ENCODE data around the gene RCC1. TPM values are rescaled to one million over a fixed set of nuclear protein-coding genes. Genes with fewer than 3 reads are reported as not detected.
"Not testable (repeated sequence)": the region's sequence is repeated elsewhere in the genome, so short reads cannot be mapped to it uniquely, and the experiment has no call there.

The RCC1 gene
- total RNA-seq, 4 donors from 2014 or later = 9.4 to 22.8 (median 14.0) TPM

- DNase-seq = no peak
- Histone ChIP-seq H3K36me3 (no peaks in the 10 kb centered on the region), H3K27ac (no peak overlapping the region), H3K27me3 (no peaks in the 10 kb centered on the region), H3K9me3 (no peaks in the 10 kb centered on the region), H3K4me3 (replicated peaks in 1 of 3) (no peak overlapping the region), H3K4me1 (peaks cover 7 to 12% of the 10 kb centered on the region in 2 donors)
- TF ChIP-seq CTCF (IDR thresholded peaks at IDR 0.05) (no peak), POLR2A (IDR thresholded peaks at IDR 0.05) (no peak)
- WGBS, 2 donors = 91 to 94% methylated on average over 6 of the region's 6 CpGs
- intact Hi-C loops (cut with DNase I) = no loop called here
These were observed 15.8 kb downstream of the RCC1 start for GRCh38 chr1:28521502-28522164.

- H3K27me3 ChIP-seq; H3K9me3 ChIP-seq; H3K4me3 ChIP-seq (replicated peaks in 1 of 3); intact Hi-C loops (cut with DNase I); H3K36me3 ChIP-seq; H3K27ac ChIP-seq; DNase-seq: not testable (repeated sequence)
- WGBS, 2 donors = 94 to 98% methylated on average over 9 of the region's 9 CpGs
- peaks cover 7 to 10% of the 10 kb centered on the region in 2 donors for H3K4me1 ChIP-seq
These were observed 16.7 kb downstream of the RCC1 start for GRCh38 chr1:28522537-28522936.

GRCh38 chr1:28525002-28525642 lies 19.3 kb downstream of the RCC1 start:
- DNase-seq = not testable (repeated sequence)
- WGBS, 2 donors = 75 to 90% methylated on average over 10 of the region's 10 CpGs

GRCh38 chr1:28526886-28527285 lies 21.0 kb downstream of the RCC1 start:
- Histone ChIP-seq H3K9me3 (no peaks in the 10 kb centered on the region), H3K27ac (no peak overlapping the region), H3K4me3 (replicated peaks in 1 of 3) (no peak overlapping the region), H3K4me1 (no peaks in the 10 kb centered on the region), H3K27me3 (no peaks in the 10 kb centered on the region), H3K36me3 (no peaks in the 10 kb centered on the region)
- 93 to 95% methylated on average over 9 of the region's 9 CpGs for WGBS, 2 donors
- intact Hi-C loops (cut with DNase I) = no loop called here
- TF ChIP-seq POLR2A (IDR thresholded peaks at IDR 0.05) = no peak
- TF ChIP-seq CTCF (IDR thresholded peaks at IDR 0.05) = no peak
- no peak for DNase-seq

More at GRCh38 chr1:28525002-28525642, 19.3 kb downstream of the RCC1 start:
- intact Hi-C loops (cut with DNase I); H3K4me3 ChIP-seq (replicated peaks in 1 of 3); H3K27ac ChIP-seq; H3K4me1 ChIP-seq; H3K36me3 ChIP-seq; H3K27me3 ChIP-seq; H3K9me3 ChIP-seq: not testable (repeated sequence)

GRCh38 chr1:28530456-28530855 lies 24.6 kb downstream of the RCC1 start:
- TF ChIP-seq CTCF (IDR thresholded peaks at IDR 0.05) (no peak), POLR2A (IDR thresholded peaks at IDR 0.05) (no peak)
- no peak overlapping the region for H3K27ac ChIP-seq
- H3K36me3 ChIP-seq = no peaks in the 10 kb centered on the region
- no peaks in the 10 kb centered on the region for H3K4me1 ChIP-seq
- no peaks in the 10 kb centered on the region for H3K9me3 ChIP-seq
- no peaks in the 10 kb centered on the region for H3K27me3 ChIP-seq
- WGBS, 2 donors = 96 to 98% methylated on average over 19 to 26 of the region's 31 CpGs
- H3K4me3 ChIP-seq (replicated peaks in 1 of 3) = no peak overlapping the region
- no peak for DNase-seq
- intact Hi-C loops (cut with DNase I) = no loop called here

GRCh38 chr1:28534671-28535070 lies 28.8 kb downstream of the RCC1 start:
- Histone ChIP-seq H3K4me1 (peaks cover 5 to 9% of the 10 kb centered on the region in 2 donors), H3K4me3 (replicated peaks in 1 of 3) (no peak overlapping the region), H3K9me3 (no peaks in the 10 kb centered on the region), H3K27ac (no peak overlapping the region), H3K27me3 (no peaks in the 10 kb centered on the region), H3K36me3 (peaks cover 0 to 4% of the 10 kb centered on the region in 2 donors)
- 96 to 98% methylated on average over 6 of the region's 6 CpGs for WGBS, 2 donors
- TF ChIP-seq CTCF (IDR thresholded peaks at IDR 0.05) (no peak), POLR2A (IDR thresholded peaks at IDR 0.05) (no peak)
- intact Hi-C loops (cut with DNase I) = no loop called here
- DNase-seq = no peak
